Posterior cingulate gyrus (tissue), 11 donors: ENCODE data around the gene SURF1.
A peak's percentile ranks its signal among the peaks of the same experiment; 100 is the strongest.

ENCODE experiments used
- DNase-seq, 10 donors: peaks; one replicate each; pipeline versions ENCODE4 v3.0.0 to v3.0.0-alpha.2; 2020 to 2021; ENCODE audit warnings: mixed read lengths in 3 of 10
- intact Hi-C: fragments of 100-400 bp; cut with DNase I; formaldehyde crosslinking; loops from one replicate; pipeline ENCODE4 v1.15.1; 2023

SURF1 gene

DNA sequence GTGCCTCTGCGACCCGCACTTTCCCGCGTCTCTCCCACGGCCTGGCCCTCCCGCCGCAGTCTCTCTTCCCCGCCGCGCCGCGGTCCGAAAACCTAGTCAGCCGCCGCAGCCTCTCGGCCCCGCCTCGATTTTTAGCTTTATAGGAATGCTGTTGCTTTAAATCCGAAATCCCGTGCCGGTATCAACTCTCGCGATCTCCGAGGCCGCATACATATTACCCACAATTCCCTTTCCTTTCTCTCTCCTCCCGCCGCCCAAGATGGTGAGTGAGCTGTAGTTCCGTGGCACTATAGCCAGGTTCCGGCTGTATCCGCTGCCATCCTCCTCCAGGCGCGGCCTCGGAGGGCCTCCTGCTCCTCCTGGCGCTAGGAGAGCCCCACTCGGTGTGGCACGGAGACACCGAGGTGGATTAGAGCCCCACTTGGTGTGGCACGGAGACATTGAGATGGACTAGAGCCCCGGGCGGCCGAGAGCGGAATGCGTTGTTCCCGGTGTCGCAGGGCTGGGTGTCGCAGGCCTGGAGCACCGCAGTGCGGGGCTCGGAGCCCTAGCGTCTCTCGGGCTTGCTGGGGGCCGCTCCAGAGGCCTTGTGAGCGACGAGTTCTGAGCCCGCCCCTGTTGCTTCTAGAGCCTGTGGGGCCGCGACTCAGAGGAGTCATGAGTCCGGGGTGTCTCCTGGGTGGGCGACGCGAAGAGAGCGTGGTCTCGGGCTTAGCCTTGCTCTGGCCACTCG, 8.1 kb downstream of the SURF1 start, which contains the start of the genes MED22 and RPL7A:
MED22 (minus strand) TSS at position 147 of the 733 bp plus-strand sequence. CDS start 1,469 bp downstream, outside the sequence.
RPL7A (plus strand) TSS at position 234 of the 733 bp plus-strand sequence; CDS start at position 260, 26 bp downstream.
- intact Hi-C loops, result no loop called here
- peak; percentile 79 to 98 (median 86) for DNase-seq

DNA sequence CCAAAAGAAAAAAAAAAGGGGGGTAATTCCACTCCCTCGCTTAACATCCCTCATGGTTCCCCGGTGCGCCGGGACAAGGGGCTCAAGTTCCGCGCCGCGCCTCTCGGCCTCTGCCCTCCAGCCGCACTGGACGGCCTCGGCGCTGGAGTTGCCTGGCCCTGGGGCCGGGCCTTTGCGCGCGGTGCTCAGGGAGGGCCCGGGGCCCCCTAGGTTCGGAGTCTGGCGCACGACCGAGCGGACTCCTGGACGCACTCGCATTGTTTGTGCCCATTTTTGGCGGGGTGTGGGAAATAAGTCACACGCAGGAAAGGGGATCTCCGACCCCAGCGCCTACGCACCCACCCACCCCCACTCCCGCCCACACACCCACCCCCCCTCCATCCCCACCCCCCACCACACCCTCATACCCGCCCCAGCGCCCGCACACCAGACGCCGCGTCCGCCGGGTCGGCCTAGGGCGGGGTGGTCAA, 8.7 kb downstream of the SURF1 start:
- peak in 1 of 10 donors; percentile 79 for DNase-seq
- intact Hi-C loops, result no loop called here

DNA sequence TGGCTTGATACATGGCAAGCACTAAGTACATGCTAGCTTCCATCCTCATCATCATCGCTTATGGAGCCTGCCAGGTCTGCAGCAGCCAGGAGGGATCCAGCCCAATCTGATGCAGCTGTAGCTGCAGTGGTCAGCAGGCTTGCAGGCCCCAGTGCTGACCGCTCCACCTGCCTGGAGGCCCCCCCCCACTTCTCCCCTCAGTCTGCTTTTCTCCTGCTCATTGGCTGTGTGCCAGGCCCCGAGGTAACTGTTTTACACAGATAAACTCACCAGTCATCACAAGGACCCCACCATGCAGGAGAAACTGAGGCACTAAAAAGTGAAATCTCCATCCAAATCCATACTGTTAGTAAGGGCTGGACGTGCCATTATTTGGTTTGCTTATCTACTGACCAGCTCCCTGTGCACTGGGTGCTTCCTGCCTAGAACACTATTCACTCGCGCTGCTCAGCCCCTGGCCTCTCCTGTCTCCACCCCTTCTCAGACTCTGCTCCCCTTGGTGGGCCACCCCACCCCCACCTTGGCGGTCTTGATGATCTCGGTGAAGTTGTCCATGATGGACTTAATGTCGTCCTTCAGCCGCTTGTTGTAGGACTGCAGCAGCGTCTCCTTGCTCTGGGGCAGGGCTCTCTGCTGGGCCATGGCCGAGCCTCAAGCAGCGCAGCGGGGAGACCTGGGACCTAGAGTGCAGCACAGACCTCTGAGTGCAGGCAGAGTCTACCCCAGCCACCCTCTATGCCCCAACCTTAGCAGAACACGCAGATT, 10.1 kb downstream of the SURF1 start:
- peak in 1 of 10 donors; percentile 68 for DNase-seq
- intact Hi-C loops, result no loop called here

DNA sequence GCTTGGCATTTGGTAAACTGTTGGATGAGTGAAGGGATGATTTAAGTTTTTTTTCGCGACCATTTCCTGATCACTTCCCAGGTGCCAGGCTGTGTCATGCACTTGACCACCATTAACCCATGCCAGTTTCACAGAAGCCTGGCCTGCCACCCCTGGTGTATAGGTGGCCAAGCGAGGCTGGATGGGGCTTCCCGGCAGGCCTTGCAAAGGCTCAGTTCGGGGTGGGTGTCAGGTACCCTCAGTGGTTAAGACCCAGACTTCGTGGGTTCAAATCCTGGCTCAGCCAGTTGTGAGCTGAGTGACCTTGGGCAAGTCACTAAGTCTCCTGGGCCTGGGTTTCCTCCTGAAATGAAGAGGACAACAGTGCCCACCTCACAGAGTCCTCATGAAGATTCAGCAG, 10.7 kb downstream of the SURF1 start:
- intact Hi-C loops, result no loop called here
- DNase-seq, result peak in 1 of 10 donors; percentile 58

DNA sequence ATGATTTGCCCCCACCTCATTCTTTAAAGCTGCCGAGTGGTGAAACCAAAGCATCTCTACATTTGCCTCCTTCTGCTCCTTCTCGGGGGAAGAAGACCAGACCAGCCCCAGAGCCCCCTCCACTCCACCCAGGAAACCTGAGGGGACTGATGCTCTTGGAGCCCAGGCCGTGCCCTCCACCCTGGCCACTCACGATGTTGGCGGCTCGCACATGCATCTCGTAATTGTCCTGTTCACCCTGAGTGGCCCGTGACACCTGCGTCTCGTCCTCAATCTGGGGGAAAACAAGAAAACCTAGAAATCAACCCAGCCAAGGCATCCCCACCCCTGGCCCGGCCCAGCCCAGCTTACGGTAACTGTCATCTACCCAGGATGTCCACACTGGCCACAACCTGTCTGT, 11.3 kb downstream of the SURF1 start:
- DNase-seq, result peak in 1 of 10 donors; percentile 79
- intact Hi-C loops, result no loop called here

DNA sequence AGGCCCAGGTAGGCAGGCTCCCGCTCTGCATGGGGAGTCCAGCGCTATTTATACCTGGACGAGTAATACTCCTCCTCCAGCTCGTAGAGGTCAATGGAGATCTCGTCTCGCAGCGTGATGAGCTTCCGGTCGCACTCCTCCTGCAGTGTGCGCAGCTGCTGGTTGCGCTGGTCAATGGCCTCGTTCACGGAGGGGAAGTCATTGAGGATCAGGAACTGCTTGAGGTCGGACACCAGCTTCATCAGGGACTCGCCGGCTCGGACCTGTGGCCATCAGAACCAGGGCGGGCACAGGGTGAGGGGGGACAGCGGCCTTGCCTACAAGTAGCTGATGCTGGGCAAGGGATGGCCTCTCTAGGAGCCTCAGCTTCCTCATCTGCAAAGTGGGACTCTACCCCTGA, 12.2 kb downstream of the SURF1 start:
- DNase-seq, result peak in 1 of 10 donors; percentile 56
- intact Hi-C loops, result no loop called here

DNA sequence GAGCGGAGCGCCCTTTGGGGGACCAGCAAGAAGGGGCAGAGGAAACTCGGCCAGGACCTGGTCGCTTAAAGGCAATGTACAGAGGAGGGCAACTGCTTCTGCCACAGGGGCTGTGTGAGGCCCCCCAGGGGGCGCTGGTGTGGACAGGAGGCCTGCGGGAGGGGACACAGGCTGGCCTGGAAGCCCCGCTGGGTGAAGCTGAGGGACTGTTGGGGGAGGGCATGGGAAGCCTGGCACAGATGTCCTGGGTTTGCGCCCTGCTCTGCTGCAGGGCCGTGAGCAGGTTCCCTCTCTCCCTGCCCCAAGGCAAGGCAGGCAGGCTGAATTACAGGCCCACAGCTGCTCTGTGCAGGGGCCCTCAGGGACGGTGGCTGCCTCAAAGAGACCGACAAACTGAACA, 13.7 kb downstream of the SURF1 start:
- intact Hi-C loops, result no loop called here
- DNase-seq, result no peak

DNA sequence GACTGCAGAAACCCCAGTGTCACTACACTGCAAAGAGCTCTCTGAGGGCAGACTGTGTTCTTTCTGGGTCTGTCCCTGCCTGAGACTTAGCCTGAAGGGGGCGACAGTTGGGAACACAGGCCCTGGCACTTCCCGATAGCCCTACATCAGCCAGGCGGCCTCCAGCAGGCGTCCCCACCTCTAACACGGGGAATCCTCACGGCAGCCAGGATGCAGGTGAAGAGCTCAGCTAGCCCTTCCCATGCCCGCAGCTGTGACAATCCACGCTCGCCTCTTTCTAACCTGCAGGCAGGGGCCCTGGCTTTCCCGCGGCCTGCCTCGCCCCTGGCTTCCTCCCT, 14.2 kb downstream of the SURF1 start:
- intact Hi-C loops, result no loop called here
- DNase-seq, result no peak

DNA sequence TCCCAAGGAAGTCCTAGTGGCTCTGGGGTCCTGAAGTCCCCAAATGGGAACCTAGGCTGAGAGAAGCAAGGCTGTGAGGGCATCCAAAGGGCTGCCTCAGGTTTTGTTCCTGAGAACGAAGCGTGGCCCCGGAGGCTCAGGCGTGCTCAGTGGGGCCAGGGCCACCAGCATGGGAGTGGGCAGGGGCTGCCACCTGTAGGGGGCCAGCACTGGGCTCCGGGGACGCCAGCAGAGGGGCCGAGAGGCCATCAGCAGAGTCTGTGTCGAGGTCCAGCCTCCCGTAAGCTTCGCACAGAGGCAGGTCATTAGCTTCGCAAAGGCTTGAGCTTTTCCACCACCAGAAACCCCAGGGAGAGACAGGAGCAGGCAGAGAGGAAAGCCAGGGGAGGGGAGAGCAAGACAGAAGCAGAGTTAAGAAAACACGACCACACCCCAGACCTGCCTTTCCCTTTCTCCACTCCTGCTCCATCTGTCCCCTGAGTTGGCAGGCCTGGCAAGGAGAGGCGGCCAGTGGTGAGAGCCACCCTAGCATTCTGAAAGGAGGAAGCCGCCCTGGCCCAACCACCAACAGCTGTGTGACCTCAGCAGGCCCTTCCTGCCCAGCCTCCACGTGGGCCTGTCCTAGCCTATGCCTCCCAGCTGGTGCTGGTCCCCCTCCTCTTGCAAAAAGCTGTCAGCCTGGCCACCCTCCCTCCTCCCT, 14.8 kb downstream of the SURF1 start:
- intact Hi-C loops, result no loop called here
- peak in 3 of 10 donors; percentile 31 to 88 (median 72) for DNase-seq

DNA sequence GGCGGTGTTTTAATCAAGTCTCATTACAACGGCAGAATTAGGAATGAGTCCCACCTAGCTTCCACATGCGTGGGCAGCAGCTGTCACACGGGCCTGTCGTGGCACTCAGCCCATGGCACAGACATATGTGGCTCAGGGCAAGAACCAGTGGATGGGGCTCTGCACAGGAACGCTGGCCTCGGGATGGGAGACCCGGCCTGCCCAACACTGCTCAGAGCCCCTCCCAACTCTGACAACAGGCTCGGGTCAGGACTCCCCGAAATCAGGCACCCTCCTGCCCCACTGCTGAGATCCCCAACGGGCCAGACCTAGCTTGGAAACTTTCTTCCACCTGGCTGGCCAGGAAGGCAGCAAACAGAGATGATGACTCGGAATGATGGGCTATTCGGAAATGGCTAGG, 15.4 kb downstream of the SURF1 start:
- intact Hi-C loops, result no loop called here

DNA sequence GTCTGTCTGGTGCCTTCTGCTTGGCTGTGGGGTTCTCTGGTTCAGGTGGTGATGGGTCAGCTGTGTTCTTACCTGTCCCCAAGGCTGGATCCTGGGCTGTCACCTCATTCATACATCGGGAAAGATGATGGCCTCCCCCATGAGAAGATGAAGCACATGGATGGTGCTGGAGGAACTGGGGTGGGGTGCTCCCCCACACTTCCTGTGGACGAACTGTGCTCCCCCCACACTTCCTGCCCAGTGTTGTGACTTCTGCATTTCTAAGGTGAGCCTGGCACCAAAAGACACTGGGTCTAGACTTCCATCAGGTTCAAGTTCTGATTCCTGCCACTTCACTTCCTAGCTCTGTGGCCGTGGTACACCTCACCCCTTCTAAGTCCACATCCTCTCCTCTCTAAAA, 16.0 kb downstream of the SURF1 start:
- DNase-seq, result peak in 3 of 10 donors; percentile 20 to 60 (median 28)
- intact Hi-C loops, result no loop called here

More for the DNA sequence above, 15.4 kb downstream of the SURF1 start:
- peak in 3 of 10 donors; percentile 30 to 81 (median 40) for DNase-seq

DNA sequence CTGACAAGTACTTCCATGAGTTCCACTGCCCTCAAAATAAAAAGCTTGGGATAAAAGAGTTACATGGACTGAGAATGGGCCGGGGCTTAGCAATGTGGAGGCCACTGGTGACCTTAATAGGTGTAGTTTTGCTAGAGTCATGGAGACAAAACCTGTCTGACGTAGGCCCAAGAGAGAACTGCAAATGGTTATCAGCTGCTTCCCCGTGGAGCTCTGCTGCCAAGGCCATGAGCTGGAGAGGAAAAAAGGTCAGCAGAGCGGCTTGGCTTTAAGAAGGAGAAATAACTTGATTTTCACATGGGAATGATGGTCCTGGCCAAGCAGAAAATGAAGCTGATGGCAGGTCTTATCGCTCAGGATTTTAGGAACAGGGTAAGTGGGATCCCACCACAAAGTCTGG, 16.6 kb downstream of the SURF1 start:
- intact Hi-C loops, result loop anchor here (5.0 kb wide), 1 partner anchor 307 kb away; the partner anchor contains the start of gene GTF3C5
- DNase-seq, result peak in 2 of 10 donors; percentile 10 to 22

DNA sequence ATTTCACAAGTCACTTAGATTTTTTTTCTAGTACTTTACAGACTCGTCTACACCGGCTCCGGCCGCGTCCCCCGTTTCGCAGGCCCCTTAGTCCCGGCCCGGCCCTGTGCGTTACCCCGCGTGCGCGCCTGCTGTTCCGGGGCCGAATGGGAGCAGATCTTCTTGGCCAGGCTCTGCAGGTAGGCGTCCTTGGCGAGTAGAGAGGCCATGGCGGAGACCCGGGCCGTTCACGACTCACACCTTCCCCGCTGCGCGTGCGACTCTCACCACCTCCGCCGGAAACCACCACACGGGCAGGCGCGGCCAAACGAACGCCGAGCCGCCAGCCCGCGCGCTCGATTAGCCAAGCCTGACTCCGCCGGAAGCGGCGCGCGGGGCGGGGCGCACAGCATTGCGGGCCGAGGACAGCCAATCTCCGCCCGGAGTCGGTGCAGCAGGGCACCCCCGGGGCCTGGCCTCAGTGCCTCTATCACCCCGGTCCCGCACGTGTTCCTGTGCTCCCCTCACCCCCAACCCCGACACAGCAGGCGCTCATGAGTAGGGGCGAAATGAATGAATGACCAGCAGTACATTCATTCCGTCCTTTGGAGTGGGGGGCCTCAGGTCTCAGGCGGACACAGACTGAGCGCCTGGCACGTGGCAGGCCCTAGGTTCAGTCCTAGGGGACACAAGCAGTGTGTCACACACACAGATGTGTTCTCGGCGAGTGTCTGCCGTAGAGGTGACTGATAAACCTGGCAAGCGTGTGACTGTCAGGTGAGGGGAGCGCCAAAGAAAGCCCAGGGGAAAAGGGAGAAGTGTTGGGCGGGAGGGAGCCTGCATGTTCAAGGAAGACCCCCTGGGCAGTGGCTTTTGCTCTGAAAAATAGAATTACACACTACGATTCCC, 20.1 kb downstream of the SURF1 start, which contains the start of gene SURF6:
SURF6 (minus strand) TSS at position 265 of the 888 bp plus-strand sequence; CDS start at position 209, 56 bp downstream.
- peak; percentile 85 to 98 (median 90) for DNase-seq
- intact Hi-C loops, result loop anchor here (1.0 to 5.0 kb wide), 2 partner anchors 40 to 304 kb away; partner anchors contain the start of genes GTF3C5, STKLD1 and SURF4

DNA sequence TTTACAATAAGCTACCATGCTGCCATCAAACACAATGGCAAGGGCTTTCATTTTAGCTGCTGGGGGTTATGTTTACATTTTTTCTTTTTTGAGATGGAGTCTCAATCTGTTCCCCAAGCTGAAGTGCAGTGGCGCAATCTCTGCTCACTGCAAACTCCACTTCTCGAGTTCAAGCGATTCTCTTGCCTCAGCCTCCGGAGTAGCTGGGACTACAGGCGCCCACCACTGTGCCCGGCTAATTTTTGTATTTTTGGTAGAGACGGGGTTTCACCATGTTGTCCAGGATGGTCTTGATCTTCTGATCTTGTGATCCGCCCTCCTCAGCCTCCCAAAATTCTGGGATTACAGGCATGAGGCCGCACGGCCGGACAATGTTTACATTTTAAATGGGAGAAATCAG, 21.4 kb downstream of the SURF1 start:
- DNase-seq, result peak in 3 of 10 donors; percentile 17 to 69 (median 36)
- intact Hi-C loops, result loop anchor here (5.0 kb wide), 1 partner anchor 303 kb away; the partner anchor contains the start of gene GTF3C5

DNA sequence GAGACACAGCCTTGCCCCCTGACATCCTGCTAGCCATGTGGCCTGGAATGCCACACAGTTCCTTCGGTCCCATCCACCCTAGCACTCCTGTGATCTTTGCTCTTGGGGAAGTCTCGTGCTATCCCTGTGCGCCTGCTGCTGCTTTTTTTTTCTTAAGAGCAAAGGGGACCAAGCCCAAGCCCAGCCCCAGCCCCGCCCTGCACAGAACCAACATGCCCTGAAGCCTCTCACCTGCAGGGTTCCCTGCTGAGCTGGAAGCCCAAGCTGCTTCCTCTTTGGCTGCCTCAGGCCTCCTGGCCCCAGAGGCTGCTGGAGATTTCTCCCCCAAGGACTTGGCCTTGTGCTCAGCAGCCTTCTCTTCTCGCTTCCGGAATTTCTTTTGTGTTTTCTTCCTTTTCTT, 22.1 kb downstream of the SURF1 start:
- intact Hi-C loops, result no loop called here
- peak in 3 of 10 donors; percentile 1 to 63 (median 32) for DNase-seq

DNA sequence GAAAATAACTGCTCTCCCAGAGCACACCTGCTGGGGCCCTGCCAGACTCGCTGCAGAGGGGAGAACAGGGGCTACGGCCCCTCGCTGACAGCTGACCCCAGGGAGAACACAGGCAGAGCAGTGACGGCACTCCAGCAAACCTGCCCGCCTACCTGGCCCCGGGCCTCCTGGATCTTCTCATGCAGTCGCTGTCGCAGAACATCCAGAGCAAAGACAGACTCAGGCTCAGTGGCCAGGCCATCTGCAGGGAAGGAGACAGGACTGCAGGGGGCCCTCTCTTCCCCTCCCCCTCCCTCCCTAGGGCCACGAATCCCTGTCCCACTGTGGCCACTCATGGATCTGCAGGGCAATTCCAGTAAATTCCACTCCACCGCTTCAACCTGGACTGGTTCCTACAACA, 22.7 kb downstream of the SURF1 start:
- intact Hi-C loops, result no loop called here
- DNase-seq, result peak in 3 of 10 donors; percentile 11 to 72 (median 54)

DNA sequence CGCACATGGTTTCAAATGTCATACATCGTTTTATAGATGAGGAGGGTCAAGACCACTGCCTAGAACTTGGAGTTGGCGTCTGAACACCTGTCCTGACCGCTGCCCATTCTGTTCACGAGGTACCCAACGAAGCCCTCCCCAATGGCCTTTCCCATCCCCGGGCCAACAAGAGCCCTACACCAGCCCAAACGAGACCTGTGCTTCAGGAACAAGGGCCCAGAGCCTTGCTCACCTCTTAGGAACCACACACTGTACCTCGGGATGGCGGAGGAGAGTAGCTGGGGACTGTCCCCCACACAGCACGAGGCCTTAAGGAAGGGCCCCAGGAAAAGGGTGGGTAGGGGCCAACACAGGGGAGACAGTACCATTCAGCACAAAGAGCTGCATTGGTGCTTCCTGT, 23.3 kb downstream of the SURF1 start:
- DNase-seq, result peak in 2 of 10 donors; percentile 30 to 51
- intact Hi-C loops, result no loop called here

DNA sequence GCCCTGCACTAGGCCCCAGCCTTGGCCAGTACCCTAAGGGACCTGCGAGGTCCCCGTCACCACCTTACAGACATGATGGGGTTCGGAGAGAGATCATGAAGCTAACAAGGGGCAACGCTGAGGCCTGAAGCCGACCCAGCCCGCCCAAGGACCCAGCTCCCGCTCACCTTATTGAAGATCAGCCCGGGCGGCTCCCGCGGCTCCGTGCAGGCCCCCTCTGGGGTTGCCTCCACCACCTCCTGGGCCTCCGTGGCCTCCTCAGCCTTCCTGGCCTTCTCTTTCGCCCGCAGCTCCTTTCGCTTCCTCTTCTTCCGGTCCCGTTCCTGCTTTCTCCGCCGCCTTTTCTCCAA, 23.9 kb downstream of the SURF1 start:
- intact Hi-C loops, result no loop called here
- DNase-seq, result peak in 2 of 10 donors; percentile 40 to 79

DNA sequence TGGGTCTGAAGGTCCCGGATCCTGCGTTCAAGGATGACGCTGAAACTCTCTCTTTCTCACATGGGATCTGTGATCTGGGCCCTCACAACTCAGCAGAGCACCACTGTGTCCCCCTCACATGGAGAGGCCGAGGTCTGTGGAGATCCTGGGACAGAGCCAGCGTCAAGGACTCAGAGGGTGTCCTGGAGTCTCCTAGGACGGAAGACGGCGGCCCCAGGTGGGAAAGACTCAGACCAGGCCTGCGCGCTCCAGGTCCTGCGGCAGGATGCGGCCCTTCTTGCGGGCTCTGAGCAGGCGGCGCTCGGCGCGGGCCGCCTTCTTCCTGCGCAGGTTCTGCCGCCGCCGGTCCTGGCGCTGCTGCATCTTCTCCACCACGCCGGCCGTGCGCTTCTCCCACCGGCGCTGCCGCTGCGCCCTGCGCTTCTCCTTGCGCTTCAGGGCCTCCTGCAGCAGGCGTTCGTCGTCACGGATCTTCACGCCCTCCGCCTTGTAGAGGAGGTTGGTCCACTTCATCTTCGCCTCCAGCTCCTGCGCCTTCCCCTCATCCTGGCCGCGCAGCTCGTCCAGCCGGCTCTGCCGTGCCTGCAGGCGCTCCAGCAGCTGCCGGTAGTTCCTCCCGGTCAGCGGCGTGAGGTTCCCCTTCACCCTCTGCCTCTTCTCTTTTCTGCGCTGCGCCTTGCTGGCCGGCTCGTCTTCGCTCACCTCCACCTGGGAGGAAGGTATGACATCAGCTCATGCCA, 24.5 kb downstream of the SURF1 start:
- intact Hi-C loops, result no loop called here
- peak in 3 of 10 donors; percentile 53 to 66 (median 65) for DNase-seq
